ENCODE data around the gene EIF3A. TPM values are rescaled to one million over a fixed set of nuclear protein-coding genes. Genes with fewer than 3 reads are reported as not detected.

EIF3A gene, protein sequence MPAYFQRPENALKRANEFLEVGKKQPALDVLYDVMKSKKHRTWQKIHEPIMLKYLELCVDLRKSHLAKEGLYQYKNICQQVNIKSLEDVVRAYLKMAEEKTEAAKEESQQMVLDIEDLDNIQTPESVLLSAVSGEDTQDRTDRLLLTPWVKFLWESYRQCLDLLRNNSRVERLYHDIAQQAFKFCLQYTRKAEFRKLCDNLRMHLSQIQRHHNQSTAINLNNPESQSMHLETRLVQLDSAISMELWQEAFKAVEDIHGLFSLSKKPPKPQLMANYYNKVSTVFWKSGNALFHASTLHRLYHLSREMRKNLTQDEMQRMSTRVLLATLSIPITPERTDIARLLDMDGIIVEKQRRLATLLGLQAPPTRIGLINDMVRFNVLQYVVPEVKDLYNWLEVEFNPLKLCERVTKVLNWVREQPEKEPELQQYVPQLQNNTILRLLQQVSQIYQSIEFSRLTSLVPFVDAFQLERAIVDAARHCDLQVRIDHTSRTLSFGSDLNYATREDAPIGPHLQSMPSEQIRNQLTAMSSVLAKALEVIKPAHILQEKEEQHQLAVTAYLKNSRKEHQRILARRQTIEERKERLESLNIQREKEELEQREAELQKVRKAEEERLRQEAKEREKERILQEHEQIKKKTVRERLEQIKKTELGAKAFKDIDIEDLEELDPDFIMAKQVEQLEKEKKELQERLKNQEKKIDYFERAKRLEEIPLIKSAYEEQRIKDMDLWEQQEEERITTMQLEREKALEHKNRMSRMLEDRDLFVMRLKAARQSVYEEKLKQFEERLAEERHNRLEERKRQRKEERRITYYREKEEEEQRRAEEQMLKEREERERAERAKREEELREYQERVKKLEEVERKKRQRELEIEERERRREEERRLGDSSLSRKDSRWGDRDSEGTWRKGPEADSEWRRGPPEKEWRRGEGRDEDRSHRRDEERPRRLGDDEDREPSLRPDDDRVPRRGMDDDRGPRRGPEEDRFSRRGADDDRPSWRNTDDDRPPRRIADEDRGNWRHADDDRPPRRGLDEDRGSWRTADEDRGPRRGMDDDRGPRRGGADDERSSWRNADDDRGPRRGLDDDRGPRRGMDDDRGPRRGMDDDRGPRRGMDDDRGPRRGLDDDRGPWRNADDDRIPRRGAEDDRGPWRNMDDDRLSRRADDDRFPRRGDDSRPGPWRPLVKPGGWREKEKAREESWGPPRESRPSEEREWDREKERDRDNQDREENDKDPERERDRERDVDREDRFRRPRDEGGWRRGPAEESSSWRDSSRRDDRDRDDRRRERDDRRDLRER (N-terminal part only)
- total RNA-seq (100 to 1,000 TPM in 2 of 5 experiments, 10 to 100 TPM in 3; 87.8 to 137 (median 96.0) TPM), polyA plus RNA-seq (10 to 100 TPM; 40.5 to 60.8 TPM), total RNA-seq (386 reads per million, percentile 97 among the genes with 10 or more reads in this experiment)

DNA sequence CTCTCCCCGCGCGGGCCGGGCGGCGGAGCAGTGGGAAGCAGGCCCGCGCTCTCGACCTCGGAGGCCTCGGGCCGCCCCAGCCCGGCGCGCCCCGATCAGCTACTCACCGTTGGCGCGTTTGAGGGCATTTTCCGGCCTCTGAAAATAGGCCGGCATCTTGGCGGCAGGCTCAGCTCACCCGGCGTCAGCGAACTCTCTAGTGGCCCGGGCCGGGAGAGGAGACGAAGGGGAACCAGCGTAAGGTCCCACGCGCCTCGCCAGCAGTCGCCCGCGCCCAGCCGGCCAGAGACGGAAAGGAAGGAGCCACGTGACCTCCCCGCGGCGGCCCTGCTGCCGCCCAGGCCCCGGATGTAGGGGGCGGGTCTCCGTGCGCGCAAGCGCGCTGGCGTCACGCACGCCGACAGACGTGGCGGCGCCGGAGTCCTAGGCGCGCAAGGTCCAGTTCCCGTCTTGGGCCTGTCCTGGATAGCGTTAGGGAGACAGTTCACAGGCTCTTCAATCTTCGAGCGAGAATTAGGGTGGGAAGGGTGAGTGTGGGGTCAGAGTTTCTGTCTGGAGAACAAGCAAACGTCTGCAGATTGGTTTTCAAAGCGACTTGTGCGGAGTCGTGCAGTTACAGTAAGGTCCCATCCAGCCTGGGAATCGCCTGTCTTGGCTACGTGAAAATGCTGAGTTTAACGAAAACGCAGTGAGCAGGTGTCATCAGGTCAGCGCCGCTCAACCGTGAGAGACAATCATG is at the start of gene EIF3A:
EIF3A (minus strand) TSS at position 297 of the 739 bp plus-strand sequence; CDS start at position 156, 141 bp downstream.
- intact Hi-C loops (cut with micrococcal nuclease): loop anchor here (1.0 to 10.0 kb wide), 18 partner anchors 11 to 794 kb away; partner anchors contain the start of genes DENND10 (in 2 of the 2), MCMBP (in 2 of the 2), PRDX3 (in 2 of the 2) and SFXN4 (in 2 of the 2)
- H3K4me1 Mint-ChIP-seq: peaks cover 28 to 55% (median 45%) of the 10 kb centered on the region in 7 donors

DNA sequence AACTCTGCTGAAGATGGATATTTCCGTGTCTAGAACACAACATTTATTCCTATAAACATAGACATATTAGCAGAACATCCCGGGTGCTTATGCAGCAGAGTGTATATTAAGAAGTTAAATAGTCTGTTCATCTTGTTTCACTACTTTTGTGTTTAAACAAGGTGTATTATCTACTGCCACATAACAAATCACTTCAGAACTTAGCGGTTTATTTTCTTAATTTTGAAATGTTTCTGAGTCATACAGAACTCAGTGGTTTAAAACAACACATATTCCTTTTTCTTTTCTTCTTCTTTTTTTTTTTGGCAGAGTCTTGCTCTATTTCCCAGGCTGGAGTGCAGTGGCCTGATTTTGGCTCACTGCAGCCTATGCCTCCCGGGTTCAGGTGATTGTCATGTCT is 49.1 kb upstream of the EIF3A start:
- ChIA-PET CTCF (no interaction called here), POLR2A (no interaction called here)
- Histone ChIP-seq H3K36me3 (ENCODE audit: control insufficient read depth in 2 of 3, insufficient read depth in 3 of 3, low read length in 3 of 3) (peaks cover 4 to 20% (median 6%) of the 10 kb centered on the region in 3 experiments), H3K27ac (ENCODE audit: low read depth, low read length) (no peak overlapping the region), H3K9me3 (ENCODE audit: control insufficient read depth in 2 of 3, low read length in 3 of 3) (no peaks in the 10 kb centered on the region), H3K4me3 (ENCODE audit: low read length) (no peak overlapping the region), H3K4me1 (ENCODE audit: control insufficient read depth in 2 of 2, insufficient read depth in 2 of 2, low read length in 2 of 2) (peaks cover 8 to 16% of the 10 kb centered on the region in 2 donors), H3K27me3 (ENCODE audit: control insufficient read depth in 2 of 2, insufficient read depth in 2 of 2, low read length in 2 of 2) (no peaks in the 10 kb centered on the region)
- Mint-ChIP-seq H3K27ac (peak overlapping the region in 3 of 9 donors; percentile 25 to 94 (median 77)), H3K4me1 (peaks cover 16 to 53% (median 27%) of the 10 kb centered on the region in 7 donors), H3K4me3 (no peak overlapping the region), H3K27me3 (no peaks in the 10 kb centered on the region), H3K9me3 (peaks cover 0 to 7% (median 0%) of the 10 kb centered on the region in 11 donors), H3K36me3 (peaks cover 10 to 66% (median 36%) of the 10 kb centered on the region in 5 donors)
- DNase-seq (no peak), ATAC-seq (no peak)
- intact Hi-C loops (cut with micrococcal nuclease): loop anchor here (2.0 to 5.0 kb wide), 4 partner anchors 35 to 413 kb away; partner anchors contain the start of genes EIF3A (in 1 of the 2), GRK5 (in 1 of the 2), RGS10 (in 1 of the 2) and SFXN4 (in 1 of the 2)

More for the DNA sequence above, at the start of gene EIF3A:
- Mint-ChIP-seq H3K9me3 (peaks cover 0 to 6% (median 0%) of the 10 kb centered on the region in 11 donors), H3K27ac (peak within 1 kb of the TSS; percentile 93 to 100 (median 98)), H3K36me3 (peaks cover 0 to 32% (median 0%) of the 10 kb centered on the region in 5 donors), H3K4me3 (peak within 1 kb of the TSS; percentile 86 to 99 (median 98)), H3K27me3 (peaks cover 0 to 2% (median 0%) of the 10 kb centered on the region in 5 donors)
- ATAC-seq (peak; percentile 90), DNase-seq (peak; percentile 87 to 98 (median 93))
- H3K27me3 ChIP-seq (ENCODE audit: control insufficient read depth in 2 of 2, insufficient read depth in 2 of 2, low read length in 2 of 2): no peaks in the 10 kb centered on the region
- H3K9me3 ChIP-seq (ENCODE audit: control insufficient read depth in 2 of 3, low read length in 3 of 3): no peaks in the 10 kb centered on the region
- peaks cover 0 to 8% (median 0%) of the 10 kb centered on the region in 3 experiments for H3K36me3 ChIP-seq (ENCODE audit: control insufficient read depth in 2 of 3, insufficient read depth in 3 of 3, low read length in 3 of 3)
- peak within 1 kb of the TSS; percentile 83 for H3K4me3 ChIP-seq (ENCODE audit: low read length)
- peaks cover 6 to 26% of the 10 kb centered on the region in 2 donors for H3K4me1 ChIP-seq (ENCODE audit: control insufficient read depth in 2 of 2, insufficient read depth in 2 of 2, low read length in 2 of 2)
- ChIA-PET POLR2A (interaction anchor here (0.6 to 6.7 kb wide), 9 partner anchors 10 to 789 kb away, joined by 3 to 53 read pairs (median 4); partner anchors contain the start of genes DENND10 and INPP5F), CTCF (no interaction called here)
- H3K27ac ChIP-seq (ENCODE audit: low read depth, low read length): peak within 1 kb of the TSS; percentile 91

DNA sequence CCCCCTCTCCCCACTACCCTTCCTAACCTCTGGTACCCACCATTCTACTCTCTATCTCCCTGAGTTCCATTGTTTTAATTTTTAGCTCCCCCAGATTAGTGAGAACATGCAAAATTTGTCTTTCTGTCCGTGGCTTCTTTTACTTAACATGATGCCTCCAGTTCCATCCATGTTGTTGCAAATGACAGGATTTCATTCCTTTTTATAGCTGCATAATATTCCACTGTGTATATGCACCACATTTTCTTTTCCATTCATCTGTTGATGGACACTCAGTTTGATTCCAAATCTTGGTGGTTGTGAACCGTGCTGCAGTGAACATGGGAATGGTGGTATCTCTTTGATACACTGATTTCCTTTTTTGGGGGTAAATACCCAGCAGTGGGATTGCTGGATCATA is 45.3 kb upstream of the EIF3A start:
- Histone ChIP-seq H3K36me3 (ENCODE audit: control insufficient read depth in 2 of 3, insufficient read depth in 3 of 3, low read length in 3 of 3) (peaks cover 0 to 25% (median 6%) of the 10 kb centered on the region in 3 experiments), H3K27me3 (ENCODE audit: control insufficient read depth in 2 of 2, insufficient read depth in 2 of 2, low read length in 2 of 2) (no peaks in the 10 kb centered on the region), H3K4me1 (ENCODE audit: control insufficient read depth in 2 of 2, insufficient read depth in 2 of 2, low read length in 2 of 2) (peaks cover 0 to 7% of the 10 kb centered on the region in 2 donors), H3K27ac (ENCODE audit: low read depth, low read length) (no peak overlapping the region), H3K4me3 (ENCODE audit: low read length) (no peak overlapping the region), H3K9me3 (ENCODE audit: control insufficient read depth in 2 of 3, low read length in 3 of 3) (no peaks in the 10 kb centered on the region)
- CTCF ChIA-PET: interaction anchor here (0.6 kb wide), 1 partner anchor 25 kb away, joined by 3 read pairs; no protein-coding TSS in a partner anchor
- peaks cover 7 to 50% (median 31%) of the 10 kb centered on the region in 5 donors for H3K36me3 Mint-ChIP-seq
- H3K4me1 Mint-ChIP-seq: peaks cover 5 to 25% (median 8%) of the 10 kb centered on the region in 7 donors
- ATAC-seq: no peak
- H3K4me3 Mint-ChIP-seq: no peak overlapping the region
- no peak overlapping the region for H3K27ac Mint-ChIP-seq
- intact Hi-C loops (cut with micrococcal nuclease): no loop called here
- H3K27me3 Mint-ChIP-seq: no peaks in the 10 kb centered on the region
- H3K9me3 Mint-ChIP-seq: peaks cover 0 to 5% (median 0%) of the 10 kb centered on the region in 11 donors
- no peak for DNase-seq
- POLR2A ChIA-PET: no interaction called here

DNA sequence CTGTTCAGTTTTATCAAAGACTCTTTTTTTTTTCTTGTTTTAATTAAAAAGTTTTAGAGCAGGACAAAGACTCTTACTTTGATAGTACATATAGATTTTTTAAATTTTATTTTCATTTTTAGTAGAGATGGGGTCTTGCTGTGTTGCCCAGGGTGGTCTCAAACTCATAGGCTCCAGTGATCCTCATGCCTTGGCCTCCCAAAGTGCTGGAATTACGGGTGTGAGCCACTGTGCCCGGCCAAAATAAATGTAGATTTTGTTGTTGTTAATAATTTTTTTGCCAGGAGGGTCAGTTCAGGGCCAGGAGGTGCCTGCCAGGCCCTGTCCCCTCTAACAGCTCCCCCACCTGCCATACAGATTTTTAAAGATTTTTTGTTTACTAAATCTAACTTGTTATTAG is 40.3 kb upstream of the EIF3A start:
- ChIA-PET POLR2A (no interaction called here), CTCF (no interaction called here)
- Mint-ChIP-seq H3K4me3 (no peak overlapping the region), H3K9me3 (peaks cover 0 to 2% (median 0%) of the 10 kb centered on the region in 11 donors), H3K36me3 (peaks cover 1 to 29% (median 18%) of the 10 kb centered on the region in 5 donors), H3K27me3 (no peaks in the 10 kb centered on the region), H3K27ac (no peak overlapping the region), H3K4me1 (peaks cover 0 to 15% (median 0%) of the 10 kb centered on the region in 7 donors)
- no peaks in the 10 kb centered on the region for H3K9me3 ChIP-seq (ENCODE audit: control insufficient read depth in 2 of 3, low read length in 3 of 3)
- intact Hi-C loops (cut with micrococcal nuclease): no loop called here
- no peak overlapping the region for H3K4me3 ChIP-seq (ENCODE audit: low read length)
- no peaks in the 10 kb centered on the region for H3K27me3 ChIP-seq (ENCODE audit: control insufficient read depth in 2 of 2, insufficient read depth in 2 of 2, low read length in 2 of 2)
- peaks cover 0 to 39% (median 2%) of the 10 kb centered on the region in 3 experiments for H3K36me3 ChIP-seq (ENCODE audit: control insufficient read depth in 2 of 3, insufficient read depth in 3 of 3, low read length in 3 of 3)
- no peak for DNase-seq
- no peak for ATAC-seq
- no peak overlapping the region for H3K27ac ChIP-seq (ENCODE audit: low read depth, low read length)
- H3K4me1 ChIP-seq (ENCODE audit: control insufficient read depth in 2 of 2, insufficient read depth in 2 of 2, low read length in 2 of 2): peaks cover 0 to 11% of the 10 kb centered on the region in 2 donors

DNA sequence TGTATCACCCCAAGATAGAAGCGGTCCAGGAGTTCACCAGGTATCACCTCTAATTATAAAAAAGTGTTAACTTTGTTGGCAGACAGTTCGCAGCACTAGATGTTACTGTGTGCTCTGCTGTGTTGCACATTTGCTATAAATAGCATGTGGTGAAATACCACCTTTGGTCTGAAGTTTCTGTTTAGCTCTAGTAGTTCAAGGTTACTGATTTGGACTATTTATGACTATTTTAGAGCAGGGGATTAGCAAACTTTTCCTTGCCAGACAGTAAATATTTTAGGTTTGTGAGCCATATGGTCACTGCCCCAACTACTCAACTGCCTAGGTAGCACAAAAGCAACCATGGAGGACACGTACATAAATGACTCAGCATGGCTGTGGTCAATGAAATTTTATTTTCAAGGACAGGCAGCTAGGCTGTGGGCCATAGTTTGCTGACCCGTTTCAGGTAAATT is 39.8 kb upstream of the EIF3A start:
- Histone ChIP-seq H3K27me3 (ENCODE audit: control insufficient read depth in 2 of 2, insufficient read depth in 2 of 2, low read length in 2 of 2) (no peaks in the 10 kb centered on the region), H3K4me1 (ENCODE audit: control insufficient read depth in 2 of 2, insufficient read depth in 2 of 2, low read length in 2 of 2) (peaks cover 0 to 11% of the 10 kb centered on the region in 2 donors), H3K36me3 (ENCODE audit: control insufficient read depth in 2 of 3, insufficient read depth in 3 of 3, low read length in 3 of 3) (peaks cover 0 to 38% (median 0%) of the 10 kb centered on the region in 3 experiments), H3K9me3 (ENCODE audit: control insufficient read depth in 2 of 3, low read length in 3 of 3) (no peaks in the 10 kb centered on the region), H3K4me3 (ENCODE audit: low read length) (no peak overlapping the region), H3K27ac (ENCODE audit: low read depth, low read length) (no peak overlapping the region)
- CTCF ChIA-PET: no interaction called here
- peaks cover 0 to 15% (median 0%) of the 10 kb centered on the region in 7 donors for H3K4me1 Mint-ChIP-seq
- H3K9me3 Mint-ChIP-seq: no peaks in the 10 kb centered on the region
- POLR2A ChIA-PET: no interaction called here
- ATAC-seq: peak; percentile 84
- H3K36me3 Mint-ChIP-seq: peaks cover 0 to 26% (median 17%) of the 10 kb centered on the region in 5 donors
- intact Hi-C loops (cut with micrococcal nuclease): no loop called here
- no peak overlapping the region for H3K4me3 Mint-ChIP-seq
- H3K27ac Mint-ChIP-seq: peak overlapping the region in 1 of 9 donors; percentile 29
- H3K27me3 Mint-ChIP-seq: no peaks in the 10 kb centered on the region
- DNase-seq: no peak
